Neuronal stem cell (in vitro differentiated cells): ENCODE data around the gene IFNLR1.

Source experiments
- DNase-seq: peaks from one replicate; pipeline ENCODE4 v3.0.0-alpha.2; 2013; ENCODE audit warnings: low spot score
- H2AFZ ChIP-seq: one replicate; pipeline ENCODE4 v1.6.1; 2013; ENCODE audit warnings: mild to moderate bottlenecking, low read length, inconsistent platforms
- H2AK5ac ChIP-seq: 2 replicates; pipeline ENCODE4 v1.6.1; 2013; ENCODE audit warnings: low read depth, mild to moderate bottlenecking, inconsistent platforms, low read length, moderate library complexity, mixed read lengths
- H2BK120ac ChIP-seq: 2 replicates; pipeline ENCODE4 v1.6.1; 2013; ENCODE audit warnings: low read depth, mild to moderate bottlenecking, inconsistent platforms, low read length, moderate library complexity, mixed read lengths
- H2BK12ac ChIP-seq: one replicate; pipeline ENCODE4 v1.6.1; 2013; ENCODE audit warnings: low read length, inconsistent platforms
- H2BK15ac ChIP-seq: 2 replicates; pipeline ENCODE4 v1.6.1; 2013; ENCODE audit warnings: mild to moderate bottlenecking, low read length, inconsistent platforms, mixed read lengths
- H2BK5ac ChIP-seq: one replicate; pipeline ENCODE4 v1.6.1; 2013; ENCODE audit warnings: inconsistent platforms, mild to moderate bottlenecking, low read length, moderate library complexity
- H3K14ac ChIP-seq: one replicate; pipeline ENCODE4 v1.6.1; 2013; ENCODE audit warnings: low read length, inconsistent platforms
- H3K18ac ChIP-seq: 2 replicates; pipeline ENCODE4 v1.6.1; 2013; ENCODE audit warnings: low read length, inconsistent platforms
- H3K23ac ChIP-seq: 2 replicates; pipeline ENCODE4 v1.6.1; 2013; ENCODE audit warnings: low read depth, mild to moderate bottlenecking, mixed read lengths, low read length, inconsistent platforms; ENCODE audit not compliant: poor library complexity
- H3K27ac ChIP-seq: replicated peaks from 3 replicates; pipeline ENCODE4 v1.5.1; 2013; ENCODE audit warnings: low read length, inconsistent platforms
- H3K27me3 ChIP-seq, 3 experiments: 2 replicates each; pipeline ENCODE4 v1.6.1; 2013; ENCODE audit warnings: low read length in 3 of 3, mild to moderate bottlenecking in 2 of 3, inconsistent platforms in 1 of 3, low read depth in 1 of 3, mixed read lengths in 1 of 3, moderate library complexity in 1 of 3; ENCODE audit not compliant: control insufficient read depth in 3 of 3, insufficient read depth in 3 of 3
- H3K36me3 ChIP-seq, 2 donors: replicated peaks in 1 of 2; 2 replicates each; pipeline ENCODE4 v1.6.1; 2013; ENCODE audit warnings: low read length in 2 of 2; ENCODE audit not compliant: control insufficient read depth in 2 of 2, insufficient read depth in 2 of 2
- H3K4ac ChIP-seq: 2 replicates; pipeline ENCODE4 v1.6.1; 2013; ENCODE audit warnings: inconsistent platforms, mild to moderate bottlenecking, low read length, moderate library complexity
- H3K4me1 ChIP-seq, 2 donors: 1 replicate in 1 of 2; 2 replicates in 1 of 2; pipeline ENCODE4 v1.6.1; 2013; ENCODE audit warnings: low read length in 2 of 2, low read depth in 1 of 2; ENCODE audit not compliant: control insufficient read depth in 2 of 2, insufficient read depth in 1 of 2
- H3K4me2 ChIP-seq: one replicate; pipeline ENCODE4 v1.6.1; 2013; ENCODE audit warnings: mild to moderate bottlenecking, low read length, inconsistent platforms; ENCODE audit not compliant: insufficient read depth, poor library complexity, severe bottlenecking
- H3K4me3 ChIP-seq, 2 donors: 2 replicates each; pipeline ENCODE4 v1.5.1; 2013; ENCODE audit warnings: low read length in 2 of 2, mild to moderate bottlenecking in 2 of 2, inconsistent platforms in 1 of 2, moderate library complexity in 1 of 2
- H3K79me1 ChIP-seq: one replicate; pipeline ENCODE4 v1.6.1; 2013; ENCODE audit warnings: low read depth, mild to moderate bottlenecking, inconsistent platforms, low read length, moderate library complexity
- H3K9ac ChIP-seq: one replicate; pipeline ENCODE4 v1.6.1; 2013; ENCODE audit warnings: mild to moderate bottlenecking, low read depth, low read length, inconsistent platforms; ENCODE audit not compliant: poor library complexity
- H3K9me3 ChIP-seq, 2 donors: replicated peaks in 1 of 2; 2 replicates each; pipeline versions ENCODE3 to v1.6.1; 2013; ENCODE audit warnings: low read length in 2 of 2, mild to moderate bottlenecking in 2 of 2, inconsistent platforms in 1 of 2, low read depth in 1 of 2, mixed read lengths in 1 of 2, moderate library complexity in 1 of 2; ENCODE audit not compliant: control insufficient read depth in 2 of 2, insufficient read depth in 1 of 2
- H4K8ac ChIP-seq: one replicate; pipeline ENCODE4 v1.6.1; 2013; ENCODE audit warnings: low read depth, mild to moderate bottlenecking, inconsistent platforms, low read length, moderate library complexity
- H4K91ac ChIP-seq: one replicate; pipeline ENCODE4 v1.6.1; 2013; ENCODE audit warnings: low read length, low read depth, mild to moderate bottlenecking, inconsistent platforms; ENCODE audit not compliant: poor library complexity
- WGBS, 2 donors: extraction: QIAGEN DNeasy Blood & Tissue Kit; methylation state at CpG; one replicate each; pipeline ENCODE4 v1.1.7; 2013; ENCODE audit warnings: missing lambda C conversion rate in 2 of 2, mixed read lengths in 1 of 2; ENCODE audit not compliant: insufficient read length in 2 of 2, insufficient replicate concordance in 1 of 2; ENCODE audit errors: extremely low coverage in 2 of 2; 5-methylcytosine and 5-hydroxymethylcytosine counted together

IFNLR1 gene

GRCh38 chr1:24156542-24157260 is 30.4 kb downstream of the IFNLR1 start:
- Histone ChIP-seq H4K8ac (no peak overlapping the region), H2BK12ac (no peak overlapping the region), H3K14ac (no peak overlapping the region), H3K23ac (no peak overlapping the region), H3K4me3 (no peak overlapping the region), H3K27ac (no peak overlapping the region), H2BK120ac (no peak overlapping the region), H3K4ac (no peak overlapping the region), H3K18ac (no peak overlapping the region), H2BK15ac (no peak overlapping the region), H3K9me3 (no peaks in the 10 kb centered on the region), H3K4me2 (no peak overlapping the region), H3K4me1 (peaks cover 0 to 7% of the 10 kb centered on the region in 2 donors), H2AK5ac (no peak overlapping the region), H3K9ac (no peak overlapping the region), H4K91ac (no peak overlapping the region), H3K36me3 (no peaks in the 10 kb centered on the region), H2AFZ (no peak overlapping the region), H3K79me1 (no peaks in the 10 kb centered on the region), H3K27me3 (peaks cover 0 to 26% (median 0%) of the 10 kb centered on the region in 3 experiments), H2BK5ac (no peak overlapping the region)
- no peak for DNase-seq
- no CpG with 5 or more reads among the region's 18 CpGs for WGBS, 2 donors

GRCh38 chr1:24155011-24155782 is 31.9 kb downstream of the IFNLR1 start:
- WGBS, 2 donors: no CpG with 5 or more reads among the region's 11 CpGs
- no peaks in the 10 kb centered on the region for H3K36me3 ChIP-seq
- no peak overlapping the region for H4K91ac ChIP-seq
- H3K27me3 ChIP-seq: peaks cover 0 to 36% (median 0%) of the 10 kb centered on the region in 3 experiments
- no peak overlapping the region for H2BK15ac ChIP-seq
- H4K8ac ChIP-seq: no peak overlapping the region
- no peak overlapping the region for H3K27ac ChIP-seq
- no peak overlapping the region for H2BK120ac ChIP-seq
- no peak overlapping the region for H3K23ac ChIP-seq
- H2BK12ac ChIP-seq: no peak overlapping the region
- H2AFZ ChIP-seq: no peak overlapping the region
- no peak overlapping the region for H2AK5ac ChIP-seq
- H3K4me1 ChIP-seq: peaks cover 0 to 7% of the 10 kb centered on the region in 2 donors
- no peak overlapping the region for H3K4ac ChIP-seq
- H3K9ac ChIP-seq: no peak overlapping the region
- no peak overlapping the region for H3K4me3 ChIP-seq
- no peak overlapping the region for H2BK5ac ChIP-seq
- no peak overlapping the region for H3K4me2 ChIP-seq
- no peak for DNase-seq
- H3K14ac ChIP-seq: no peak overlapping the region
- no peaks in the 10 kb centered on the region for H3K9me3 ChIP-seq
- H3K79me1 ChIP-seq: no peaks in the 10 kb centered on the region
- no peak overlapping the region for H3K18ac ChIP-seq

GRCh38 chr1:24154215-24154614 is 32.9 kb downstream of the IFNLR1 start:
- no peak overlapping the region for H2BK120ac ChIP-seq

More at GRCh38 chr1:24154215-24154614, 32.9 kb downstream of the IFNLR1 start:
- no peak overlapping the region for H2AFZ ChIP-seq
- H3K36me3 ChIP-seq: no peaks in the 10 kb centered on the region
- H3K4me2 ChIP-seq: no peak overlapping the region
- no peak overlapping the region for H3K14ac ChIP-seq
- H2BK15ac ChIP-seq: no peak overlapping the region
- no peak overlapping the region for H4K91ac ChIP-seq
- H3K9me3 ChIP-seq: no peaks in the 10 kb centered on the region
- no peak for DNase-seq
- no peak overlapping the region for H3K9ac ChIP-seq
- no peak overlapping the region for H3K4ac ChIP-seq
- H3K18ac ChIP-seq: no peak overlapping the region
- no peak overlapping the region for H2BK5ac ChIP-seq
- H3K27me3 ChIP-seq: peaks cover 0 to 40% (median 0%) of the 10 kb centered on the region in 3 experiments
- no CpG with 5 or more reads among the region's 8 CpGs for WGBS, 2 donors
- no peak overlapping the region for H2BK12ac ChIP-seq
- H3K4me1 ChIP-seq: peaks cover 0 to 10% of the 10 kb centered on the region in 2 donors
- no peak overlapping the region for H3K27ac ChIP-seq
- H3K79me1 ChIP-seq: no peaks in the 10 kb centered on the region
- no peak overlapping the region for H4K8ac ChIP-seq
- no peak overlapping the region for H3K4me3 ChIP-seq
- no peak overlapping the region for H2AK5ac ChIP-seq
- H3K23ac ChIP-seq: no peak overlapping the region
